ENCODE results near the gene PRIMA1. TPM values are rescaled to one million over a fixed set of nuclear protein-coding genes. Genes with fewer than 3 reads are reported as not detected.

The PRIMA1 gene
- total RNA-seq, 2 donors from 2014 or later = 10.0 to 20.8 TPM

GRCh38 chr14:93785423-93785822 is 2.9 kb downstream of the PRIMA1 start:
- no peak overlapping the region for H3K27ac ChIP-seq (ENCODE audit: low read depth, low read length)
- Mint-ChIP-seq H3K27ac (no peak overlapping the region), H3K4me1 (peaks cover 33% of the 10 kb centered on the region), H3K9me3 (no peaks in the 10 kb centered on the region), H3K36me3 (ENCODE audit: low read depth) (peaks cover 34% of the 10 kb centered on the region), H3K4me3 (no peak overlapping the region), H3K27me3 (ENCODE audit: insufficient read depth) (peaks cover 25% of the 10 kb centered on the region)
- peaks cover 5% of the 10 kb centered on the region for H3K27me3 ChIP-seq (ENCODE audit: control insufficient read depth, insufficient read depth, low read length, poor library complexity, severe bottlenecking)
- no peak for DNase-seq
- H3K9ac ChIP-seq (ENCODE audit: extremely low read depth, low read length, poor library complexity, severe bottlenecking) = no peak overlapping the region
- WGBS, 2 experiments (ENCODE audit: insufficient coverage in 1 of 2, insufficient read length in 1 of 2) = 94 to 95% methylated on average over 4 of the region's 4 CpGs
- peaks cover 14% of the 10 kb centered on the region for H3K36me3 ChIP-seq (ENCODE audit: control insufficient read depth, insufficient read depth, low read length)
- H3K9me3 ChIP-seq (ENCODE audit: control insufficient read depth, low read length) = no peaks in the 10 kb centered on the region
- TF ChIP-seq CTCF (conservative IDR thresholded peaks at IDR 0.05) = no peak
- H3K4me1 ChIP-seq (ENCODE audit: control insufficient read depth, insufficient read depth, low read length) = peaks cover 7% of the 10 kb centered on the region
- H3K4me3 ChIP-seq (ENCODE audit: low read length) = no peak overlapping the region

GRCh38 chr14:93784878-93785277 is 3.4 kb downstream of the PRIMA1 start:
- no peak overlapping the region for H3K9ac ChIP-seq (ENCODE audit: extremely low read depth, low read length, poor library complexity, severe bottlenecking)
- no peaks in the 10 kb centered on the region for H3K9me3 Mint-ChIP-seq
- peaks cover 28% of the 10 kb centered on the region for H3K4me1 Mint-ChIP-seq
- peaks cover 15% of the 10 kb centered on the region for H3K36me3 ChIP-seq (ENCODE audit: control insufficient read depth, insufficient read depth, low read length)
- H3K27ac ChIP-seq (ENCODE audit: low read depth, low read length) = no peak overlapping the region
- peaks cover 25% of the 10 kb centered on the region for H3K27me3 Mint-ChIP-seq (ENCODE audit: insufficient read depth)
- peaks cover 5% of the 10 kb centered on the region for H3K27me3 ChIP-seq (ENCODE audit: control insufficient read depth, insufficient read depth, low read length, poor library complexity, severe bottlenecking)
- DNase-seq = no peak
- H3K27ac Mint-ChIP-seq = no peak overlapping the region
- no peak for TF ChIP-seq CTCF (conservative IDR thresholded peaks at IDR 0.05)
- peaks cover 36% of the 10 kb centered on the region for H3K36me3 Mint-ChIP-seq (ENCODE audit: low read depth)
- H3K4me3 Mint-ChIP-seq = no peak overlapping the region
- 93 to 96% methylated on average over 3 of the region's 3 CpGs for WGBS, 2 experiments (ENCODE audit: insufficient coverage in 1 of 2, insufficient read length in 1 of 2)
- no peak overlapping the region for H3K4me3 ChIP-seq (ENCODE audit: low read length)
- no peaks in the 10 kb centered on the region for H3K9me3 ChIP-seq (ENCODE audit: control insufficient read depth, low read length)
- H3K4me1 ChIP-seq (ENCODE audit: control insufficient read depth, insufficient read depth, low read length) = peaks cover 5% of the 10 kb centered on the region

- H3K27ac ChIP-seq (ENCODE audit: low read depth, low read length) = no peak overlapping the region
- Mint-ChIP-seq H3K27me3 (ENCODE audit: insufficient read depth) (peaks cover 2% of the 10 kb centered on the region), H3K4me3 (no peak overlapping the region), H3K27ac (no peak overlapping the region), H3K4me1 (peaks cover 5% of the 10 kb centered on the region), H3K36me3 (ENCODE audit: low read depth) (peaks cover 63% of the 10 kb centered on the region), H3K9me3 (no peaks in the 10 kb centered on the region)
- 78 to 81% methylated on average over 9 to 14 of the region's 14 CpGs for WGBS, 2 experiments (ENCODE audit: insufficient coverage in 1 of 2, insufficient read length in 1 of 2)
- no peaks in the 10 kb centered on the region for H3K27me3 ChIP-seq (ENCODE audit: control insufficient read depth, insufficient read depth, low read length, poor library complexity, severe bottlenecking)
- no peaks in the 10 kb centered on the region for H3K4me1 ChIP-seq (ENCODE audit: control insufficient read depth, insufficient read depth, low read length)
- TF ChIP-seq CTCF (conservative IDR thresholded peaks at IDR 0.05) = no peak
- no peaks in the 10 kb centered on the region for H3K9me3 ChIP-seq (ENCODE audit: control insufficient read depth, low read length)
- no peak overlapping the region for H3K4me3 ChIP-seq (ENCODE audit: low read length)
- H3K9ac ChIP-seq (ENCODE audit: extremely low read depth, low read length, poor library complexity, severe bottlenecking) = no peak overlapping the region
- DNase-seq = no peak
- peaks cover 44% of the 10 kb centered on the region for H3K36me3 ChIP-seq (ENCODE audit: control insufficient read depth, insufficient read depth, low read length)
Observed at GRCh38 chr14:93780813-93781400, 7.4 kb downstream of the PRIMA1 start.

Data from endodermal cell (in vitro differentiated cells).